HG02938 (cell line): ENCODE measurements around the gene VPS45.
"Not testable (repeated sequence)": the region's sequence is repeated elsewhere in the genome, so short reads cannot be mapped to it uniquely, and the experiment has no call there.

Experiments used
- ATAC-seq: cut with Tn5 transposase; IDR thresholded peaks from one replicate; pipeline ENCODE4 v1.9.1; 2021; ENCODE audit warnings: mild to moderate bottlenecking, moderate library complexity; ENCODE audit not compliant: unreplicated experiment

The VPS45 gene

DNA sequence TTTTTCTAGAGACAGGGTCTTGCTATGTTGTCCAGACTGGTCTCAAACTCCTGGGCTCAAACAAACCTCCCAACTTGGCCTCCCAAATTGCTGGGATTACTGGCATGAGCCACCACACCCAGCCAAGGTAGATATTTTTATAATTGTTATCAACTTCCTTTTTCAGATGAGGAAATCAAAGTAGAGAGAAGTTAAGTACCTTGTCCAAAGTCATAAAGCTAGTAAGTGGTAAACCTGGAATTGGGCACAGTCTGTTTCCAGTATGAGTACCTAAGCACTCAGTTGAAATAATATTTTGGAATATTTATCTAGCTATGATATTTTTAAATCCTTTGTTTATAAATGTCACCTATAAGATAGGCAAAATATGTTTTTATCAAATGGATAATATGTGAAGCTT is 59.9 kb downstream of the VPS45 start:
- ATAC-seq = no peak

DNA sequence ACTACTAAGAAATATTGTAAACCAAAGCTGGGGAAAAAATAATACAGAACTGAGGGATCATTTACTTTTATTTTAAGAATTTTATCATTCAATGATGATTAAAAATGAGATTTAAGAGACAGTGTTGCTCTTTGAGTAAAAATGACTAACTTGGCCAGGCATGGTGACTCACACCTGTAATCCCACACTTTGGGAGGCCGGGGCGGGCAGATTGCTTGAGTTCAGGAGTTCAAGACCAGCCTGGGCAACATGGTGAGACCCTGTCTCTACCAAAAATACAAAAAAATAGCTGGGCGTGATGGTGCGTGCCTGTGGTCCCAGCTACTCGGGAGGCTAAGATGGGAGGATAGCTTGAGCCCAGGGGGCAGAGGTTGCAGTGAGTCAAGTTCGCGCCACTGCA is 60.3 kb downstream of the VPS45 start:
- no peak for ATAC-seq

- no peak for ATAC-seq
Observed at GRCh38 chr1:150132372-150132771, 64.8 kb downstream of the VPS45 start.

GRCh38 chr1:150134537-150134936 is 67.0 kb downstream of the VPS45 start:
- ATAC-seq = no peak

DNA sequence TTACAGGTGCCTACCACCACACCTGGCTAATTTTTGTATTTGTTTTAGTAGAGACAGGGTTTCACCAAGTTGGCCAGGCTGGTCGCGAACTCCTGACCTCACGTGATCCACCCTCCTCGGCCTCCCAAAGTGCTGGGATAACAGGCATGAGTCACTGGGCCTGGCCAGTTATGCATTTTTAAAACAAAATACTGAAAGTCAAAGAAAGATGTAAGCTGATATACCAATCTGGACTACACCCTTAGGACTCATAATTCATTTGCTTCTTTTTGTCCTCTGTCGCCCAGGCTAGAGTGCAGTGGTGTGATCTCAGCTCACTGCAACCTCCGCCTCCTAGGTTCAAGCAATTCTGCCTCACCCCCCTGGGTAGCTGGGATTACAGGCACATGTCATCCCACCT is 67.8 kb downstream of the VPS45 start:
- not testable (repeated sequence) for ATAC-seq

GRCh38 chr1:150138044-150138443 is 70.5 kb downstream of the VPS45 start:
- ATAC-seq = no peak

GRCh38 chr1:150141452-150141851 is 73.9 kb downstream of the VPS45 start:
- no peak for ATAC-seq

- no peak for ATAC-seq
Observed at GRCh38 chr1:150142083-150142482, 74.5 kb downstream of the VPS45 start.

DNA sequence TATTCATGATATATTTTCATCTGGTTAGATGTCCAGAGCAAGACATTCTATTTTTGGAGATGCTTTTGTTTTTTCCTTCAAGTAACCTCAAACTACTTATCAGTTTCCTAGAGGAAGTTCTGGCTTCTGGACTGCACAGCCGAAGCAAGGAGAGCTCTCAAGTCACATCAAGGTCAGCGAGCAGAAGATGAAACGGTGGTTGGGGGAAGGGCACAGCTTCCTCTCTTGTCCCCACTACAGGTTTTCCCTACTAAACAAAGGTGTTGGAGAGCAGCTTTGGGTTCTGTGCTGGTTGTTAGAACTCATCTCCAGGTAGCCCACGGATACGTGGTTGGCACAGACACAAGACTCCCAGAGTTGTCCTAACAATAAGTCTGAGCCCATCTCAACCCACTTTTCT is 77.0 kb downstream of the VPS45 start:
- no peak for ATAC-seq

DNA sequence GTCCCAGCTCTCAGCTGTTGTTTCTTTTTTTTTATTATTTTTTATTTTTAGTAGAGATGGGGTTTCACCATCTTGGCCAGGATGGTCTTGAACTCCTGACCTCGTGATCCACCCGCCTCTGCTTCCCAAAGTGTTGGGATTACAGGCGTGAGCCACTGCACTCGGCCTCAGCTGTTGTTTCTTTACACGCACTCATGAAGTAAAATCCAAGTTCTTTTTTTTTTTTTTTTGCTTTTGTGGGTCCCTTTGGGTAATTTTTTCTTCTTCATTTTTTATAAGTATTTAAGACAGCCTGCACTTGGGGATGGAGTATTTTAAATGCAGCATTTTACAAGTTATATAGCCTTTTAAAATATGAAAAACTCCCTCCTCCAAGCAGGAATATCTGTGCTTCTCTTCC is 78.4 kb downstream of the VPS45 start:
- ATAC-seq = not testable (repeated sequence)

DNA sequence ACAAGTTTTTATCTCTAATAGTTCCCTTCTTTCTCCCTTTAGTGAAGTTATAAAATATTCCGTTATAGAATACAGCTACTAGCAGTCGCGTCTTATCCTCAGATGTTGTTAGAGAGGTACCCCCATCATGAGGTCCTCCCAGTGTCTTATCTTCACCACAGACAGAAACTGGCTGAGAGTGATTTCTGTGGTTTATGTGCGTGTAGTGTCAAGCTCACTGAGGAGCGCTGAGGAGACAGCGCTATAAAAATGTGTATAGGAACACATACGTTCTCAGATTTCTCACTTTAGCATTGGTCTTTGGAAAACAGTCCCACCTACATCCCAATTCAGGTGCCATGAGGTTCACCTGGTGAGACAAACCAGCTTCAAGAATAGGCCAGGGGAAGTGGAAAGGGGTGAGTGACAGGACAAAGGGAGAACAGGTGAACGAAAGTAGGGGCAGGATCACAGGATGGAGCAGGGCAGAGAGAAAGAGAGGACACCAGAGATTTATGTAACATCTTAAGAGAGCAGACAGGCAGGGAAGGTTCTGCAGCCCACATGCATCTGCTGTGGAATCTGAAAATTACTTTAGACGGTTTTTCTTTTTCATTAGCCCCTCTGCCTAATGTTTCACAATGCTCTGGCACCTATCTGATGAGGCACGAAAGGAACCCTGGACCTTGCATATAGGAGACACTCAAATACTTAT is 79.4 kb downstream of the VPS45 start:
- ATAC-seq = no peak

DNA sequence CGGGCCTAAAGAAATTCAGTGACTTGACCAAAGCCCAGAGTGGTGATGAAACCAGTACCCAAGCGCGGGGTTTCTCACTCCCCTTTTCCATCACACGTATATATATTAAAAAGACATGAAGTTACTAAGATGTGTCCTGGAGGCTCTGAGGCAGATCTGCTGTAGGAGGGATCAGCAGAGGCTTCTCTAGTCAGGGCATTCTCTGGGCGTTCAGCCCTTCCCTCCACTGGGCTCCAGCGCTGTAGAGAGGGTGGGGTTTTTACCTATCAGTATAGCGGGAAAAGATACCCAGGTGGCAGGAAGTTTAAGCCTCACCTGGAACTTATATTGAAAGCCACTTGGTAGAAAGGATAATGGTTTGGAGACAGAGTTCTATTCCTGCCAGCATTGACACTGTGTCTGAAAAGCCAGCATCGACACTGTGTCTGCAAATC is 81.3 kb downstream of the VPS45 start:
- ATAC-seq = no peak

- no peak for ATAC-seq
Observed at GRCh38 chr1:150149271-150150132, 81.9 kb downstream of the VPS45 start, which contains the start of gene PLEKHO1. PLEKHO1 (plus strand) TSS chr1:150149916; CDS start chr1:150150258, 342 bp downstream.

DNA sequence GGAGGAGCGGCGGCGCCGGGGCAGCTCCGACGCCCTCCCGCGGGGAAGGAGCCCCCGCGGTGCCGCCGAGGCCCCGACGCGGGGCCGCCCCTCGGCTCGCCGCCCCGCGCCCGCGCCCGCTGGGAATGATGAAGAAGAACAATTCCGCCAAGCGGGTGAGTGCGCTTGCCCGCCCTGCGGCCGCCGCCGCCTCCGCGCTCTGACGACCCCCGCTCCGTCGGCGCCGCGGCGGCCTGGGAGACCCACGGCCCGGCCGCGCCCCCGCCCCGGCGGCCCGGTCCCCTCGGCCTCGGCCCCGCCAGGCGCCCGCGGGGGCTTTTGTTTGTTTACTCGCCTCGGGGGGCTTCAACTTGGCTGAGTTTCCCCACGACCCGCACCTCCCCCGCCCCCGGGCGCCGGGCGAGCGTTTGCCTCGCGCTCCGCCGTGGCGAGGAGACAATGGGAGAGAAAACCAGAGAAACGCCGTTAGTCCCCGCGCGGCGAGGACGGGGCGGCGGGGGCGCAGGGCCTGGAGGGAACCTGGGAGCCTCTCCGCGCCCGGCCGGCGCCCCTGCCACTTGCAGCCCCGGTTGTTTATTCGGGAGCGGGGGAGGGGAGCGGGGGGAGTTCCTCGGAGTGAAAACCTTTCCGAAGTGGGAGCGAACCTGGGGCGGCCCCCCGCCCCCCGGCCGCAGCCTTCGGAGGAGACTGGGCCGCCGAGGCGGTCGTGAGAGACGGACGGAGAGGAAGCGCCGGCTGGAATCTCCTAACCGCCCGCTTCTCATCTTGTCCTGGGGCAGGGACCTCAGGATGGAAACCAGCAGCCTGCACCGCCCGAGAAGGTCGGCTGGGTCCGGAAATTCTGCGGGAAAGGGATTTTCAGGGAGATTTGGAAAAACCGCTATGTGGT is 82.8 kb downstream of the VPS45 start:
- ATAC-seq = no peak

- no peak for ATAC-seq
Observed at GRCh38 chr1:150151291-150152181, 84.0 kb downstream of the VPS45 start.

- ATAC-seq = no peak
Observed at GRCh38 chr1:150152182-150152536, 84.6 kb downstream of the VPS45 start.

DNA sequence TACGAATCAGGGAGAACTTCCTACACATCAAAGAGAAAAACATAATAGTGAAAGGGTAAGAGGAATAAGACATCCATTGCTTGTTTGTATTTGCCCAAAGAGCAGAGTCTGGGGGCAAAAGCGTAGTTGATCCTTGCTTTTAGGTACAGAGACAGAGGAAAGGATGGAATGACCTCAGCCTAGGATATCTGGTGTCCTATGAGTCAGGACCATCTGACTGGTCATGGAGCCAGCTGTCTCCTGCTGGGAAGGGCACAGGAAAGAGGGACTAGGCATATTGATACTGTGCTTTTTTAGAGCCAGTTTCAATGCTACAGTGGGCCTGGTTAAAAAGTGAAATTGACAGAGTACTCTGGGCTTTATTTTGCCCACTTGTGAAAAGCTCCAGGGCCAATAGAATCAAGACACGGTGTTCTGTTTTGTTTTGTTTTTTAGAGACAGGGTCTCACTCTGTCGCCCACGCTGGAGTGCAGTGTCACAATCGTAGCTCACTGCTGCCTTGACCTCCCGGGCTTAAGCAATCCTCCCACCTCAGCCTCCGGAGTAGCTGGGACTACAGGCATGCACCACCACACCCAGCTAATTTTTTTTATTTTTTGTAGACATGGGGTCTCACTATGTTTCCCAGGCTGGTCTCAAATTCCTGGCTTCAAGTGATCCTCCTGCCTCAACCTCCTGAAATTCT is 85.3 kb downstream of the VPS45 start:
- ATAC-seq = no peak

- ATAC-seq = no peak
Observed at GRCh38 chr1:150154143-150154542, 86.6 kb downstream of the VPS45 start.

DNA sequence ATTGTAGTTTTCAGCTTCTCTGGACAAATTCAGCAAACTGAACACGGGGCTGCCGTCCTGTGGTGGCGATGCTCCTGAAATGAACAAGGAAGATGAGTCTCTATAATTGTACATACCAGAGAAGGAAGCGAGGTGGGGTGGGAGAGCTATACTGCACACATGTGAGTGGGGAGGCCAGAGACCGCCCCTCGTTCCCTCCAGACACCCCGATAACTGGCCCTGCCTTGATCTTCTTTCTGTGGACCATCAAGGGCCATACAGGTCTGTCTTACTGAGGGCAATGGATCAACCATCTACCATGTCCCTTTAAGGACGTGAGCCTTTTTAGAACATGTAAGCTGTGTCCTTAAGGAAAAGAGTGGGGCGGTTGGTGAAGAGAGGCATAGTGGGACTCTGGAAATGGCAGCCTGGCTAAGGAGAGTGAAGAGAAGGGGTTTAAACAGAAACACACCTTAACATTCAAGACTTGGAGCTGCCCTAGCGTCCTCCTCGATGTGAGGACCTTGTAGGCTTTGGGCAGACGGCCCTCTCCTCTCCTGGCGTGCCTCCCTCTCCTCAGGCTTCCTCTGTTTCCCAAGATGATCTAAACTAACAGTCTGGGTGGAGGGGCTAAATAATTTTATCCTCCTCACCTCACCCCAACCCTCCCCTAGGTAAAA is 88.0 kb downstream of the VPS45 start:
- ATAC-seq = no peak
